ENCODE data around the gene SPRR1A. TPM values are rescaled to one million over a fixed set of nuclear protein-coding genes. Genes with fewer than 3 reads are reported as not detected.

The SPRR1A gene
- total RNA-seq, 1 donor from 2014 or later = not detected

DNA sequence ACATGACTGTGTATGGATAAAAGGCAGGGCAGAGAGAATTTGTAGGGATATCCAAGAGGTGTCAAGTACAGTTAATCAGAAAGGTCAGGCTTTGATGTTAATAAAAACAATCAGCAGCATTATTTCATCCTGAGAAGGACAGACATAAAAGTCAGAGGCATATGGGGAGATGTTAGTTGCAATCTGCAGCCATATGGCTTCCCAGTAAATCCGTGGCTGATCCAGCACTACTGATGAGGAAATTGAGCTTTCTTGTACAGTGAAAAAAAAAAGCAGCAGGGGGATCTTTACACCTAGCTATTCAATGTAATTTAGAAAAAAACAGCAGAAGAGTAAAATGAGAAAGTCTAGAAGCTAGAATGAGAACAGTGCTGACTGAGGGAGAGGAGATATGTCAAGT is 44.9 kb downstream of the SPRR1A start:
- DNase-seq (ENCODE audit: low spot score) = no peak

DNA sequence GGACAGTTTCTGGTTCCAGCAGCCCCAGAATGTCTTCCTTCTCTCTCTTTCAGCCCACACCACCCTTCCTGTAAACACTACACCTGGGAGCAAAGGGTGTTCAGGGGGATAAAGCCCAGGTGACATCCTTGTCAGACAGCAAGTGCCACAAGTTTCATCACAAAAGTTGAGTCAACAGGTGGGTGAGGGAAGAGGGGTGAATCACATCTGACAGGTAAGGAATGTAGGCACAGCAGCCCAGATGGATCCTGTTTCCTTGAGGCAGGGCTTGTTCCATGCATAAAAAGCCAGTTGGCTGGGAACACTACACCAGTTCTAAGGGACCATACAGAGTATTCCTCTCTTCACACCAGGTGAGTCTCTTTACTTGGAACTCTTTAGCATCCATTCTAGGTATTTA is 47.0 kb downstream of the SPRR1A start, which contains the start of gene SPRR1B:
TSS of gene SPRR1B (plus strand) at position 309 of the 400 bp plus-strand sequence. CDS start 1,143 bp downstream, outside the sequence.
- no peak for DNase-seq (ENCODE audit: low spot score)

DNA sequence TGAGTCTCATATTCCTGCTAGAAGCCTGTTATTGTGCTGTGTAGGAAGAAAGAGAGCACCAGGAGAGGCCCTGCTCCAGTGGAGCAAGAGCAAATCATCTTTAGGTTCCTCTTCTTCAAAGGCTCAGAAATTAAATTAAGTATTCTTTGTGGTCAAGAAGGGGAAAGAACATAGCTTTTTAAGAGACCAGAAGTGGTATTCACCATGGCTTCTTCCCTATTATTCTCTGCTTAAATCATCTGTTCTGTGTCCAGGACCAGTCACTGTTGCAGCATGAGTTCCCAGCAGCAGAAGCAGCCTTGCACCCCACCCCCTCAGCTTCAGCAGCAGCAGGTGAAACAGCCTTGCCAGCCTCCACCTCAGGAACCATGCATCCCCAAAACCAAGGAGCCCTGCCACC is 48.2 kb downstream of the SPRR1A start:
- no peak for DNase-seq (ENCODE audit: low spot score)

DNA sequence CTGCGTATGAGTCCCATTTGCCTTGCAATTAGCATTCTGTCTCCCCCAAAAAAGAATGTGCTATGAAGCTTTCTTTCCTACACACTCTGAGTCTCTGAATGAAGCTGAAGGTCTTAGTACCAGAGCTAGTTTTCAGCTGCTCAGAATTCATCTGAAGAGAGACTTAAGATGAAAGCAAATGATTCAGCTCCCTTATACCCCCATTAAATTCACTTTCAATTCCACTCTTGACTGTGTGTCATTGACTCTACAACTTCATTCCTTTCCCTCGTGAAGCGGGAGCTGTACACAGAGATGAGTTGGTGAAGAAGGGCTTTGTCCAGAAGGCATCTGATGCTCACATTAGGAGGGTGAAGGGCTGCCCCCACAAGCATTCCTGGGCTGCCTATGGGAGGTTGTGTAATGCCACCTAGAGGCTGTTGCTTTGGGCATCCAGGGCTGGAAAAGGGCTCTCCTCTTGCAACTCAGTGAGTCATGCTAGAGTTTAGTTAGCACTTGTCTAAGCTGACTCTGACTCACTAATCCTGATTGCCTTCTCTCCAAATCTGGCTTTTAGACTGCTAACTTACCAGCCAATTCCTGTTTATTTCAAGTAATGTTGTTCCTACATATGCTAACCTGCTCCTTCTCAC is 48.9 kb downstream of the SPRR1A start:
- peak; percentile 7 for DNase-seq (ENCODE audit: low spot score)

DNA sequence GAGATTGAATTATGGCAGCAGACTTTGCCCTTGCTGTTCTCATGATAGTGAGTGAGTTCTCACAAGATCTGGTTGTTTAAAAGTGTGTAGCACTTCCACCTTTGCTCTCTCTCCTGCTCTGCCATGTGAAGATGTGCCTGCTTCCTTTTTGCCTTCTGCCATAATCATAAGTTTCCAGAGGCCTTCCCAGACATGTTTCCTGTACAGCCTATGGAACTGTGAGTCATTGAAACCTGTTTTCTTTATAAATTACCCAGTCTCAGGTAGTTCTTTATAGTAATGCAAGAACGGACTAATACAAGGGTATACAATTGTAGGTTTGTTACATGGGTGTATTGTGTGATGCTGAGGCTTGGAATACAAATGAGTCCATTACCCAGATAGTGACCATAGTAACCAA is 51.3 kb downstream of the SPRR1A start:
- no peak for DNase-seq (ENCODE audit: low spot score)

Other genes starting within 250 kb of the SPRR1A start
- gene KPRP, start 226.1 kb upstream of the SPRR1A start, total RNA-seq (ENCODE audit: insufficient read depth, low replicate concordance) = 1.7 TPM
- gene LCE1F, start 208.9 kb upstream of the SPRR1A start, total RNA-seq (ENCODE audit: insufficient read depth, low replicate concordance) = not detected
- not detected for gene LCE1E, start 197.8 kb upstream of the SPRR1A start, total RNA-seq (ENCODE audit: insufficient read depth, low replicate concordance)
- not detected for gene LCE1D, start 187.4 kb upstream of the SPRR1A start, total RNA-seq (ENCODE audit: insufficient read depth, low replicate concordance)
- not detected for gene LCE1C, start 177.4 kb upstream of the SPRR1A start, total RNA-seq (ENCODE audit: insufficient read depth, low replicate concordance)
- gene LCE1B, start 172.1 kb upstream of the SPRR1A start, total RNA-seq (ENCODE audit: insufficient read depth, low replicate concordance) = not detected
- gene LCE1A, start 156.6 kb upstream of the SPRR1A start, total RNA-seq (ENCODE audit: insufficient read depth, low replicate concordance) = not detected
- not detected for gene LCE6A, start 141.2 kb upstream of the SPRR1A start, total RNA-seq (ENCODE audit: insufficient read depth, low replicate concordance)
- not detected for gene LCE7A, start 124.1 kb upstream of the SPRR1A start, total RNA-seq (ENCODE audit: insufficient read depth, low replicate concordance)
- 3.6 TPM for gene SMCP, start 105.8 kb upstream of the SPRR1A start, total RNA-seq (ENCODE audit: insufficient read depth, low replicate concordance)
- gene IVL, start 75.5 kb upstream of the SPRR1A start, total RNA-seq (ENCODE audit: insufficient read depth, low replicate concordance) = 14.2 TPM
- gene SPRR5, start 36.9 kb upstream of the SPRR1A start, total RNA-seq (ENCODE audit: insufficient read depth, low replicate concordance) = not detected
- not detected for gene SPRR4, start 13.4 kb upstream of the SPRR1A start, total RNA-seq (ENCODE audit: insufficient read depth, low replicate concordance)
- gene SPRR3, start 17.7 kb downstream of the SPRR1A start, total RNA-seq (ENCODE audit: insufficient read depth, low replicate concordance) = 8.7 TPM
- gene SPRR1B, start 47.1 kb downstream of the SPRR1A start, total RNA-seq (ENCODE audit: insufficient read depth, low replicate concordance) = not detected
- 1.2 TPM for gene SPRR2D, start 57.0 kb downstream of the SPRR1A start, total RNA-seq (ENCODE audit: insufficient read depth, low replicate concordance)
- not detected for gene SPRR2A, start 73.4 kb downstream of the SPRR1A start, total RNA-seq (ENCODE audit: insufficient read depth, low replicate concordance)
- not detected for gene SPRR2B, start 87.5 kb downstream of the SPRR1A start, total RNA-seq (ENCODE audit: insufficient read depth, low replicate concordance)
- not detected for gene SPRR2E, start 110.4 kb downstream of the SPRR1A start, total RNA-seq (ENCODE audit: insufficient read depth, low replicate concordance)
- gene SPRR2F, start 129.4 kb downstream of the SPRR1A start, total RNA-seq (ENCODE audit: insufficient read depth, low replicate concordance) = not detected
- gene SPRR2G, start 166.8 kb downstream of the SPRR1A start, total RNA-seq (ENCODE audit: insufficient read depth, low replicate concordance) = 11.3 TPM
- gene LELP1, start 219.3 kb downstream of the SPRR1A start, total RNA-seq (ENCODE audit: insufficient read depth, low replicate concordance) = not detected
- 8.2 TPM for gene PRR9, start 233.5 kb downstream of the SPRR1A start, total RNA-seq (ENCODE audit: insufficient read depth, low replicate concordance)